Activated CD4-positive, alpha-beta T cell treated with anti-CD3 and anti-CD28 coated beads for 24 hours (primary cell): ENCODE data around the gene OVOL3.
"Not testable (repeated sequence)": the region's sequence is repeated elsewhere in the genome, so short reads cannot be mapped to it uniquely, and the experiment has no call there.

ENCODE experiments used
- DNase-seq, 2 donors: peaks; one replicate each; pipeline ENCODE4 v3.0.0-alpha.2; 2020; ENCODE audit warnings: low read depth in 2 of 2

OVOL3 gene

DNA sequence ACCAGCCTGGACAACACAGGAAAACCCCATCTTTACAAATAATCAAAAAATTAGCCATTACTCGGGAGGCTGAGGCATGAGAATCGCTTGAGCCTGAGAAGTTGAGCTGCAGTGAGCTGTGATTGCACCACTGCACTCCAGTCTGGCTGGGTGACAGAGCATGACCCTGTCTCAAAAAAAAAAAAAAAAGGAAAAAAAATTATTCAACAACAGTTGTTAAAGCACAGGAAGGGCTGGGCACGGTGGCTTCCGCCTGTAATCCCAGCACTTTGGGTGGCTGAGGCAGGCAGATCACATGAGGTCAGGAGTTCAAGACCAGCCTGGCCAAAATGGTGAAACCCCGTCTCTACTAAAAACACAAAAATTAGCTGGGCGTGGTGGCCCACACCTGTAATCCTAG is 20.3 kb downstream of the OVOL3 start:
- not testable (repeated sequence) for DNase-seq

DNA sequence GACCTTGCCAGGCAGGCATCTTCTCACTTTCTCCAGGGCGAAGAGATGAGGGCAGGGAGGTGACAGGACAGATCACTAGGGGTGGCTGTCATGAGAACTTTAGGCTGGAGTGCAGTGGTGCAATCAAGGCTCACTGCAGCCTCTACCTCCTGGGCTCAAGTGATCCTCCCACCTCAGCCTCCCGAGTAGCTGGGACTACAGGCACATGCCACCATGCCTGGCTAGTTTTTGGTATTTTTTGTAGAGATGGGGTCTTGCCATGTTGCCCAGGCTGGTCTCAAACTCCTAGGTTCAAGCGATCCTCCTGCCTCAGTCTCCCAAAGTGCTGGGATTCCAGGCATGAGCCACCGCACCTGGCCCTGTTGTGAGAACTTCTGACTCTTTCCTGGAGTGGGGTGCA is 23.9 kb downstream of the OVOL3 start:
- DNase-seq = not testable (repeated sequence)

DNA sequence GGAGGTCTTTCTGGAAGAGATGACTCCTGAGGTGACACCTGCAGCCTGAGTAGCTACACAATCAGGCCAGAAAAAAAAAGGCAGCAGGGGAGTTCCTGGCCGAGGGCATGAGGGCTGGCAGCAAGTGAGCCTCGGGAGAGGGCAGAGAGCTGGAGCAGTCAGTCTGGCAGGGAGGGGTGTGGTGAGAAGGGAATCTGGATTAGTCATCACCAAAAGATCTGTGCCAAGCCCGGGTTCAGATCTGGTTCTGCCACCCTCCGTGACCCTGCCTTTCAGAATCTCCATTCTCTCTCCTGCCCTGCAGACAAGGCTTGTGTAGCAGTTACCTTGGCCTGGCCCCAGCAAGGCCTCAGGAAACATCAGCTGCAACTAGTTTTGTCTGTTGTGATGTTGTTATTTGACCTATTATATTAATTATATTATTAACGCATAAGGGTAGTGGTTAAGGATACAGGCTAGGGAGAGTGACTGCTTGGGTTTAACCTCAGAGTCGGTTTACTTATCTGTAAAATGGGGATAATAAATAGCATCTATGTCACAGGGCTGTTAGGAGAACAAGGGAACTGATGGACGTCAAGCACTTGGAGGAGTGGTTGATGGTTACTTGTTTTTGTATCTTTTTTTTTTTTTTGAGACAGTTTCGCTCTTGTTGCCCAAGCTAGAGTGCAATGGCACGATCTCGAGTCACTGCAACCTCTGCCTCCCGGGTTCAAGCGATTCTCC is 26.2 kb downstream of the OVOL3 start:
- DNase-seq = no peak

DNA sequence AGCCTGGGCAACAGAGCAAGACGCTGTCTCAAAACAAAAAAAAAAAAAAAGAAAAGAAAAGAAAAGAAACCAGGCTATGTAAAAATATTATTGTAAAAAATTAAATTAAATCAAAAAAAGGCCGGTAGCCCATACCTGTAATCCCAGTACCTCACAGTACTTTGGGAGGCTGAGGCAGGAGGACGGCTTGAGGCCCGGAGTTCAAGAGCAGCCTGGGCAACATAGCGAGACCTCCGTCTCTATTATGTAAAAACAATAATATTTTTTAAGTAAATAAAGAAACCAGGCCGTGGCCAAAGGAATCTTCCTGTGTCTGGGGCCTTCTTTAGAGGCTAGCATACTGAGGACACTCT is 28.2 kb downstream of the OVOL3 start:
- no peak for DNase-seq

DNA sequence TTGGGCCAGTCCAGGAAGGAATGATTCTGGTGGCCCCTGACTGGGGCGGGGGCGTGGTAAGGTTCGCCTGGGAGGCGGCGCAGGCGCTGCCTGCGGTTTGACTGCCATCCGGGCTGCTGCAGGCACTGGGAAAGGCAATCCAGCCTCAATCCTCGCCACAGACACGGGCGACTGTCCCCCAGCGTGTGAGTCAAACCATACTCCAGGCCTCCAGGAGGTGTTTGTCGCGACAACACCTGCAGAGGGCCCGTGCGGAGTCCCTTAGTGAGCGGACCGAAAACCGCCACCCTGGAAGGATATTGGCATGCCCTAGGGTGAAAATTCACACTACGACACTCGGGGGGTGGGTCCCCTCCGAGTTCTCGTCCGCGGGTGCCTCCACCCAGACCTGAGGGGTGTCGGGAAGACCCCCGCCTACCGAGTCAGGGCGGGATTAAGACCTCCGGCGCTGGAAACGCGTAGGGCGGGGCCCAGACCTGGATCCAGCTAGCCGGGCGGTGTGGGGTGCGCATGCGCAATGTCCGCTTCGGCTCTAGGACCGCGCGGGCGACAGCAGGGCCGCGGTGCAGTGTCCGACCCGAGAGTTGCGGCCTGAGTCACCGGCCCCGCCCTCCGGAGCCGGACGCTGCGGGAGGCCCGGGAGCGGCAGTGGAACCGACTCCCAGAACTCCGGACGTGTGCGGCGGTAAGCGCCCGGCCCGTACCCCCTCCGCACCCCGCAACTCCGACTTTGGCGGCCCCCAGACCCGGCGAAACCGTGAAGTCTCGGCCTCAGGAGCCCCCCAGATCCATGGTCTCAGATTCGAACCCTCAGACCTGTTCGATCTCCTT is 28.7 kb downstream of the OVOL3 start, which contains the start of gene CAPNS1:
Gene CAPNS1 (plus strand): TSS at position 594 of the 831 bp plus-strand sequence. CDS start 946 bp downstream, outside the sequence.
- DNase-seq = peak; percentile 82 to 90

DNA sequence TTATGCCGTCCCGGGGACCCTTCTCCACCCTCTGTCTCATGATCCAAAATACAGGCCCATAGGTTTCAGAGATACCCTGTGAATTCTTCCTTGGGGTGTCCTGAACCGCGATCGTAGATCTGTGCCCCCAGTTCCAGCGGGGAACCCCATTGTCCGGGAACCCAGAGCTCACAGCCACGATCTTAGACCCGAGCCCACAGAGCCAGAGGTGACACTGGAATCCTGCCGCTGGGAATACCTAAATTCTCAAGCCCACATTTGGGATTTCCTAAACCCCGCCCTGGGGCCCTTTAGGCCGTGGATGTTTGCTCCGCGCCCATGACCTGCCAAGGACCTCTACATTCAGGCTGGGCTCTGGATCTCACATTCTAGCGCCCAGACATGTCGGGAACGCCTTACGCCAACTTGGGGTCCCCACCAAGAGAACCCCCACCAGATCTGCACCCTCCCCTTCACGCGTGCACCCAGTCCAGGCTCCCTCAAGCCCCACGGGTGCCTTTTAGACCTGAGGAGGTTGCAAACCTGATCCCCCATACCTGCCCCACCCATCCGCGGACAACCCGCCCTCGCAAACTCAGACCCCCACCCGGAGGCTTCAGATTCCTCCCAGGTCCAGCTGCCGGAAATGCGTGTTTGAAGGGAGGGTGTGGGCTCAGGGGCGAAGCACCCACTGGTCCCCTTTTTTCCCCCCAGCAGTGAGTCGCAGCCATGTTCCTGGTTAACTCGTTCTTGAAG is 29.5 kb downstream of the OVOL3 start:
- peak in 1 of 2 donors; percentile 9 for DNase-seq

DNA sequence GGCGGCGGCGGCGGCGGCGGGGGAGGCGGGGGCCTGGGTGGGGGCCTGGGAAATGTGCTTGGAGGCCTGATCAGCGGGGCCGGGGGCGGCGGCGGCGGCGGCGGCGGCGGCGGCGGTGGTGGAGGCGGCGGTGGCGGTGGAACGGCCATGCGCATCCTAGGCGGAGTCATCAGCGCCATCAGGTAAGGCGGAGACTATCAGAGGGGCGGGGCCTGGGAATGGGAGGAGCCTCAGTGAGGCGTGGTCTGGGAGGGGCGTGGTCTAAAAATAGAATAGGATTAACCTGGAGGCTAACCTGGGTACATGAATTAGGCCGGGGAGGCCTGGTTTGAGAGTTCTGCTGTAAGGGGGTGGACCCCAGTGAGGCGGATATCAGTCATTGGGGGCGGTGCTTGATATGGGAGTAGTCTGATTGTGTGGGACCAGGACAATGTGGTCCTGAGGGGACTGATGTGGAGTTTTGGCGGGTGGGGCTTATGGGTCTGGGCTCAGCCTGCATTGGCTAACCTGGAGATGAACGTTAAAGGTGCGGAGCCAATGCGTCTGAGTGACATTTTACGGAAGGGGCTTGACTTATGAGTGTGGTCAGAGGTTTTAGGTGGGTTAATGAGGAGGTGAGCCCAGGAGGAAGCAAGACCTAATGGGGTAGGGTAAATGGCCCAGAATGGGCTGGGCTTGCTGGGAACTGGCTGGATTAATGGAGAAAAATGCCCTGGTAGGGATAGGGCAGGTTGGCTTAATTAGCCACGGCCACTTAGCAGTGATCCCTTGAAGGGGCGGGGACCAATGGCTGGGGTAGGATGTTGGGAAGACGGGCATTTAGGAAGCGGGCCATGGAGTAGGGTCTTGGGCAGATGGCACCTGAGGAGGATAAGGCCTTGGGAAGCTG is 30.3 kb downstream of the OVOL3 start:
- peak; percentile 85 to 87 for DNase-seq

DNA sequence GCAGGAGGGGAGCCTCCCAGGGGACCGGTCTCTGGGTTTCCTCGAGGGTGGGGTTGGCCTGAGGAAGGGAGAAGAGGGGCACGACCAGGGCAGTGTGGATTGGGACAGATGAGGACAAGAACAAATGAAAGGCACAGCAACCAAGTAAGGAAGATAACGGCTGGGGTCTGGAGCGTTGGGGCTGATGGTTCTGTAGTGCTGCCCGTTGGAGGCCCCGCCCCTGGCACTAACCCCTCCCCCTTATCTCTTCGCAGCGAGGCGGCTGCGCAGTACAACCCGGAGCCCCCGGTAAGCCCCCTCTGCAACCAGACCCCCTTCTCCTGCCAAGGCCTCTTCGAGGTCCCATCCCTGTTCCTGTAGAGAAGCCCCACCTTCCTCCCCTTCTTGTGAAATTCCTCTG is 31.1 kb downstream of the OVOL3 start:
- no peak for DNase-seq

DNA sequence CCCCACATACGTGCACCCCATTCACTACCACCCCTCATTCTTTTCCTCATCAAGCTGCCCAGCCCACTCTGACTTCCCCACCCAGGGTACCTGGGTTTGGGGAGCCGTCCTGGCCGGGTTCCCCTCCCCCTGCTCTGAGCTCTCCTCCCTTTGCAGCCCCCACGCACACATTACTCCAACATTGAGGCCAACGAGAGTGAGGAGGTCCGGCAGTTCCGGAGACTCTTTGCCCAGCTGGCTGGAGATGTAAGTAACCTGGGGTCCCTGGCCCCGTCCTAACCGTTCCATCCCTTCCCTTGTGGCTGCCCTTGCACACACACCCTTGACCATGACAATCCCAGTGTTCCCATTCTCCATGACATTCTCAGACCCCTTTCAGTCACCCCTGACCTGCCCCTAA is 31.6 kb downstream of the OVOL3 start:
- DNase-seq = no peak

DNA sequence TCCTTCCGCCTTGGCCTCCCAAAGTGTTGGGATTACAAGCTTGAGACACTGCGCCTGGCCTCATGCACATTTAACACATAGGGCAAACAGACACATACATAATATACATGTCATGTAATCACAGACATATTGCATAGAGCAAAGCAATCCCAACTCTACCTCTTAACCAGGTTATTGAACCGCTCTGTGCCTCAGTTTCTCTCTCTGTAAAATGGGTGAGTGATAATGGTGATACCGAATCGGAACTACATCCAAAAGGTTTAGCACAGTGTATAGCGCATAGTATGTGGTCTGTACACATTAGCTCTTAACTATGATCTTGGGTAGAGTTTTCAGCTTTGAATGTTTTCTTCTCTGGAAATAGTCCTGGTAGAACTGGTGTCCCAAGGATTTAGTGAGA is 33.7 kb downstream of the OVOL3 start:
- no peak for DNase-seq

DNA sequence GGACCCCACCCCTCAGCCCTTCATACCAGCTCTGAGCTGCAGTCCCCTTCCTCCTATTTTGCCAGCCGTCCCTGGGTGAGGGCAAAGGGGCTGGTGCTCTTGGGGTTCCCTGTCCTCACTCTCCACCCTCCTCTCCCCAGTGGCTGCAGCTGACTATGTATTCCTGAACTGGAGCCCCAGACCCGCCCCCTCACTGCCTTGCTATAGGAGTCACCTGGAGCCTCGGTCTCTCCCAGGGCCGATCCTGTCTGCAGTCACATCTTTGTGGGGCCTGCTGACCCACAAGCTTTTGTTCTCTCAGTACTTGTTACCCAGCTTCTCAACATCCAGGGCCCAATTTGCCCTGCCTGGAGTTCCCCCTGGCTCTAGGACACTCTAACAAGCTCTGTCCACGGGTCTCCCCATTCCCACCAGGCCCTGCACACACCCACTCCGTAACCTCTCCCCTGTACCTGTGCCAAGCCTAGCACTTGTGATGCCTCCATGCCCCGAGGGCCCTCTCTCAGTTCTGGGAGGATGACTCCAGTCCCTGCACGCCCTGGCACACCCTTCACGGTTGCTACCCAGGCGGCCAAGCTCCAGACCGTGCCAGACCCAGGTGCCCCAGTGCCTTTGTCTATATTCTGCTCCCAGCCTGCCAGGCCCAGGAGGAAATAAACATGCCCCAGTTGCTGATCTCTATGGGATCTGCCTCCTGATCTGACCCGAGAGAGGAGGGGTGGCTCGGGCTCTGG is 38.9 kb downstream of the OVOL3 start:
- no peak for DNase-seq

DNA sequence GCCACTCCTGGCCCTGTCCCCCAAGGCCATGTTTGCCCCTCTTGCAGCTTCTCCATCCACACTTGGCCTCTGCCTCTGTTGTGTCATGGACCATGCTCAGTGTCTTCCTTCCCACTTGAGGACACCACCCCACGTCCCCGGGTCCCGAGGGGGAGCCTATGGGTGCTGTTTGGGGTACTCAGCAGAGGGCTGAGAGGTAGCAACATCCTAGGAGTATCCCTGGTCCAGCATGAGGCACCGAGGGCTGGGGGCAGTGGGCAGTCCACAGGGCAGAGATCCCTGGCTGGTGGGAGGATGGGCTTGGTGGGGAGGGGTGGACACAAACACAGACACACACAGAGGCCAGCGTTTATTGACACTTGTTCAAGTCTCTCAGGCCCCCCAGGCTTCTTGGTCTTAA is 39.6 kb downstream of the OVOL3 start:
- DNase-seq = no peak

DNA sequence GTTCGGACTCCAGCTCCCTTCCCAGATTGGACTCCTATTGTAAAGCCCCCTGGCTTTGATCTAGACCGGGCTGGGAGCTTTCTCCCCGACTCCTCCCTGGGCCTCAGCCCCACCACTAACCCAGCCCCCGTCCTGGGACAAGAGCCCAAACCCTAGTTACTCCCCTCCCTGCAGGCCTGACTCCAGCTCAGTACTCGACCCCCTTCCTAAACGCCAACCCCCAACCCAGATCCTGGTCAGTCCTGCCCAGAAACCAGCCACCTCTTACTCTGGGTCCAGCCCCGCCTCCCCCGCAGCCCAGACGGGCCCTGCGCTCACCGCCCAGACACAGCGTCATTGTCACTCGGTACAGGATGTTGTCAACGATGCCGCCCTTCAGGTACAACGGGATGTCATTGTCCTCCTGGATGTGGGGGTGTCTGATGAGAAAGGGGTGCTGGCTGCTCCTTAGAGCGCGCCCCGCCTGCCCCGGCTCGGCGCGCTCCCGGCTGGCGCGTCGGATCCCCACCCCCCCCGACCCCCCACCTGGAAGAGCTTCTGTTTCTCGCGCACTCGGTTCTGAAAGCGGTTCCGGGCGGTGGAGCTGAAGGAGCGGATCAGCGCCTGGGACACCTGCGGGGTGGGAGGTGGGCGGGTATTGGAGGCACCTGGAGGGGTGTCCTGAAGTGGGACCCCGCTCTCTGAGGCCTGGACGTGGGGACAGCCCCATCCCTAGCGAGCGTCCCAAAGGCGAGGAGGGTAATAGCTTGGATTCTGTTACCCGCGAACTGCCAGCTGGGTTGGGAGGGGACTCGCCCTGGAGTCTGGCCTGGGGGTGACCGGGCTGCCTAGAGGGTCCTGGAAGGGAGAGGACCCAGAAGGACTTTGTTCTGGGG is 40.4 kb downstream of the OVOL3 start:
- no peak for DNase-seq

DNA sequence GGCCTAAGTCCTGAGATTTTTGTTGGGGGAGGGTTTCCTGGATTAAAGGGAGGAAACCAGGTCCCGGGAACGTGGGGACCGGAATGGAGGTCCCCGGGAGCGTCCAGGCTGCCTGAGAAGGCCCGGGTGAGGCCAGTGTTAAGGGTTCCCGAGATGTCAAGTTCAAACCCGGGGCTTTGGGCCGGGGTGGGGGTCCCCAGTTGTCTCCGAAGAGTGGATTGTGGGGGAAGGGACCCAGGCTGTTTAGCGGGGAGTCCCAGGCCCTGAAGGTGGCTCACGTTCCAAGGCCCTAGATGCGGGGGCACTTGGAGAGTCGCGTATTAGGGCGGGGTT is 41.0 kb downstream of the OVOL3 start:
- no peak for DNase-seq

DNA sequence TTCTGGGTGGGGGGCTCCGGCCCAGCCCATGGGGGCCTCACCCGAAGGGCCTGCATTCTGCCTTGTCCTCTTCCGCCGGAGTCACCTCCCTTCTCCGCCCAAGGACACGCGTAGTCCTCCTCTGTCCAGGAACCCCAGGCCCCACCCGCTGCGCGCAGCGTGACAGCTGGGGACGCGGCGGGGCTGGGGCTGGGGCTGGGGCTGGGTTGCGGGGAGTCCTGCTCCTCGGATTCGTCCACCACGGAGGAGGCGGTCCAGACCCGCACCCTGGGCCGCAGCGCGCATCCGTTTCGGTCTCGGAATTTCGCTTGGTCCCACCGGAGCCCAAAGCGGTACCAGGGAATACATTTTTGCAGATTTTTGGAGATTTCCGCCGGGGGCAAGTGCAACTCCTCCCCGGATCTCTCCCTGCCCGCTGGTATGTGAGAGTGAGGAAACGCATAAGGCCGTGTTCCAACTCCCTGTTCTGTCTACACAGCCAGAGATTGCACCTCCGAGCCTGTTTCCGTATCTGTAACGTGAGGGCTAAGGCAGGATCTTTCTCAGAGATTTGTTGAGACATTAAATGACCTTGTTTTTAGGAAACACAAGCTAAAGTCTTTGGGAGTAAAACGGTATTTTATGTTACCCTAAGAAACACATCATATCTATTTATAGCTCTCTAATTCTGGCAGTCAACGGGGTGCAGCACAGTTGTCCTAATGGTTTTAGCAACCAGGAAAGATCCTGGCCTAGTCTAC is 41.6 kb downstream of the OVOL3 start, which contains the start of gene COX7A1:
Gene COX7A1 (minus strand): TSS at position 96 of the 740 bp plus-strand sequence. CDS start 40 bp downstream, at position 56.
- no peak for DNase-seq

DNA sequence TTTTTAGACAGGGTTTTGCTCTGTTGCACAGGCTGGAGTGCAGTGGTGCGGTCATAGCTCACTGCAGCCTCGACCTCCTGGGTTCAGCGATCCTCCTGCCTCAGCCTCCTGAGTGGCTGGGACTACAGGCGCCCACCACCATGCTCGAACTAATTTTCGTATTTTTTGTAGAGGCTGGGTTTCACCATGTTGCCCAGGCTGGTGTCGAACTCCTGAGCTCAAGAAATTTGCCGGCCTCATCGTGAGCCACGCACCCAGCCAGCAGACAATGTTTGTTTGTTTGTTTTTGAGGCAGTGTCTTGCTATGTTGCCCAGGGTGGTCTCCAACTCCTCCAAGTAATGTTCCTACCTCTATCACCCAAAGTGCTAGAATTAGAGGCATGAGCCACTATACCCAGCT is 42.2 kb downstream of the OVOL3 start:
- no peak for DNase-seq

DNA sequence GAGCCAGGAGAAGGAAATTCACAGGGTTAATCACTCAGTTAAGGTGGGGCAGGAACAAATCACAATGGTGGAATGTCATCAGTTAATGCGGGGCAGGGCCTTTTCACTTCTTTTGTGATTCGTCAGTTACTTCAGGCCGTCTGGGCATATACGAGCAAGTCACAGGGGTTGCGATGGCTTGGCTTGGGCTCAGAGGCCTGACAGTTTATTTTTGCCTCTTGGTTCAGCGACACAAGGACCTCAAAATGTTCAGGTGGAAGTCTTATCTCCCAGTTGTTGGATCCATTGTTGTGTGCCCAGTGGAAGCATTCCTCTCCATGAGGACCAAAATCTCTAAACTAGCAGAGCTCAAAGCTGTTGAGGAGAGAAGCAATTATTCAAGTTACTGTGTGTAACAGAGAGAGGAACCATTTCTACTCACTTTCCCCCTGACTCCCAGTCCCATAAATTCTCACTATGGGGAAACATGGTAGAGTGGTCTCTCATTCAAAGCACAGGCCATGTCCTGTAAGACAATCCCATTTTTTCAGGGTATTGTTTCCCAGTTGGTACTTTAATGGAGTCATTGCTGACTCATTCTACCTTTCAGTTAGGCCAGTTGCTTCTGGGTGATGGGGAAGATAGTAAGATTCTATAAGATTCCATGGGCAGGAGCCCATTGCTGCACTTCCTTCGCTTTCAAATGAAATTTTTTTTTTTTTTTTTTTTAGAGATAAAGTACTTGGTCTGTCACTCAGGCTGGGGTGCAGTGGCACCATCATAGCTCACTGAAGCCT is 50.1 kb downstream of the OVOL3 start:
- DNase-seq = no peak
